Activated CD4-positive, alpha-beta T cell treated with anti-CD3 and anti-CD28 coated beads, Interleukin-2, Interleukin-6, amounts not matched to agents 100 ng/mL and 50 ng/mL, durations not matched to agents 16 hours and 8 hours (primary cell): Measurements from ENCODE around the gene BABAM2.

Experiments used
- DNase-seq: peaks from one replicate; pipeline ENCODE4 v3.0.0-alpha.2; 2020

The BABAM2 gene

GRCh38 chr2:28338046-28338817 is 447.7 kb downstream of the BABAM2 start:
- no peak for DNase-seq

DNA sequence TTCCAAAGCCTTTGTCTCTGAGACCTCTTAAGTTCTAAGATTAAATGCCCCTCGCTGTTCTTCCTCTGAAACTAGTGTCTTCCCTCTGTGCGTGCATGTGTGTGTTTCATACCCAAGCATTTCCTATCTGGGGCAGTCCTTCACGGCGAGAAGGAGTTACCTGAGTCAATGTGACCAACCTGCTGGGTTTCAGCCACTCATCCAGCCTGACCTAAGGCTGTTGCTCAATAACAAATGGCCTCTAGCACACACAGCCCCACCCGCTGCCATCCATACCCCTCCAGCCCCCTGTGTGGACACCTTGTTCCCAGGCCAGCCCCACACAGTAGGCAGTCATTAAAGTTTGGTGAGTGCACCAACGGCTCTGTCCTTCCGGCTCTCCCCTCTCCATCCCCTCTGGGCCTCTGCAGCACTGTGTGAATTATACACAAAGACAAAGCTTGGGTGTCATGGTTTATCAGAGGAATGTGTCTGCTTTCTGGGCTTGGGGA is 448.3 kb downstream of the BABAM2 start:
- DNase-seq = no peak

DNA sequence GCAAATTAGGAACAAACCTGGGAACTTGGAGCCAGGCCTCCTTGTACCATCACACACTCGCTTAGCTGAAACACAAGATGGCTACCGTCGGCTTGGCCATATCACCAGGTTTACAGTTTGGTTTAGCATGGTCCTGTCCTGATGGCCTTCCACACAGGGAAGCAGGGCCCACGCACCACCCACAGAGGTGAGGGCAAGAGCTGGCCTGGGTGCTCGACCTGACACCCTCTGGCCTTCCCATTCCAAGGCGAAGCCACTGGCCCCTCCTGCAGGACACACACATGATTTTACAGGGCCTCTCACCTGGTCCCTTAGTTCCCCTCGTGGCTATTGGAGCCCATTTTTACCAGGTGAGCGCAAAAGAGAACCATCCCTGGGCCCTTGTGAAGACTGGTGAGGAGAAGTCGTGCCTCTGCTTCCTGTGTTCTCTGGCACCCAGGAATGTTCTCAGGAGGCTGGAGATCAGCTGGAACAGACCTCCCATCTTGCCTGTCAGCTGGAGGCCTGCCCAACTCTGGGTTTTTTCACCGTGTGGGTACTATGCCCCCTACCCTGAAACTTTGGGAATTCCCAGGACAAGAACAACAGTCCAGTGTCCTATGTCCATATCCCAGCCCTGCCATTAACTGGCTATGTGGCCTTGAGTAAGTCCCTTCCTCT is 449.1 kb downstream of the BABAM2 start:
- DNase-seq = no peak

DNA sequence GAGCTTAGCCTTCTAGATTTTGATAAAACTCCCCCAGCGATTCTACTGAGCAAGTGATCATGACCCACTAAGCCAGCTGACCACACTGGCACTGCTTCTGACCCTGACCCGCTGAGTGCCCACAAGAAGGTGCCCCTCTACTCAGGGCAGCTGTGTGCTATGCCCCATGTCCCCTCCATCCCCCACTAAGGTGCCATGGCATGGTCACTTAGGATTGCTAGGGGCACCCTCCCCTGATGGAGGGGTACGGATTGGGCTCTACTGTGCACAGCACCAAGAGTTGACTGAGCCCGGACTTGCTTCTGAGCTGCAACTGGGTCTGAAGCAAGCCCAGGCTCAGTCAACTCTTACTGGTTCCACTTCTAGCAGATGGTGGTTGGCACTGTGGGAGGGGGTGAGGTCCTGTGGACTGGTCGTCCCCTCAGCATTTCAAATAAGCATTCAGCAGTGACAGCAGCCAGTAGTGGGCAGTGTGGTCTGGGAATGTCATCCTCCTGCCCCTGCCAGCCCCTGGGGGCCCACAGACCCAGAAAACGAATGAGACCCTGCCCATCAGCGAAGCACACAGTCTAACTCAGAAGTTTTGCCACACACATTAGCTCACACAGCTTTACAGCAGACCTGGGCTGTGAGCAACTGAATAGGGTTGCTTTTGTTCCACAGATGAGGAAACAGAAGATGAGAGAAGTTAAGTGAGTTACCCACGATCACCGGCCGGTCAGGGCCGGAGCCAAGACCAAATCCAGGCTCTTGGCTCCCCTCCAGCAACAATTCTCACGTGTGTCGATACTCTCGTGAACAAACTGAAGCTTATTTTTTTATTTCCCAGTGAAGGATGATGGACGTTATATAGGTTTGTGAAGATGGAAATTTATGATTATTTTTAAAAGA is 450.0 kb downstream of the BABAM2 start:
- DNase-seq = no peak

- no peak for DNase-seq
These were observed 450.8 kb downstream of the BABAM2 start for GRCh38 chr2:28341208-28341891.

- DNase-seq = no peak
These were observed 451.8 kb downstream of the BABAM2 start for GRCh38 chr2:28342081-28342967.

DNA sequence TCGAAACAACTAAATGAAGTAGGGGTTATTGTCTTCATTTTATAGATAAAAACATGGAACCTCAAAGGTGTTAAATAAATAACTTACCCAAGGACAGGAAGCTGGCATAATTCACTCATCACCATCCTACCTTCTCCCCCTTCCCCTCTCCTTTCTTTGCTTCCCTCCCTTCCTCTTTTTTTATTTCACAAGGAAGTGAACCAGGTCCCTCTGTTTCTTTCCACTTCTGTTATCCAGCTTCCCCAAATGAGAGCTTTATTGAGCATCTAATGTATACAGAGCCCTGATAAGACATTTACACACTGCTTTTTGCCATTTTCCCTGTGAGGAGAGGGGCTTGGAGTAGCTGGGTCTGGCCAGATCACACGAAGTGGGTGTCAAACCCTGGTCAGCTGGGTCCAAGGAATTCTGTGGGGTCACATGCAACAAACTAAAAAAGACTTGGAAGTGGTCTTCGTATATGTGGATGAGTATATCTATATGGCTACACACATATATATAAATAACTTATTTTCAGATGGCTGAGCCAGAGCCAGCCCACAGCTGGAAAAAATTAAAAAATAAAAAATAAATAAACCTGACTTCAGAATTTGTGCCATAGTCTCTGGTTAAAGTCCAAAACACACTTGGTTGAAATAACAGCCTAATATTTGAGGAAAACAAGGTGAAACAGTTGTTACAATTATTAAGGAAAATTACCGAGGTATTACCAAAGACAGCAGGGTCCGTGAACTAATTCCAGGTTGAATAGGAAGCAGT is 452.8 kb downstream of the BABAM2 start:
- DNase-seq = no peak

DNA sequence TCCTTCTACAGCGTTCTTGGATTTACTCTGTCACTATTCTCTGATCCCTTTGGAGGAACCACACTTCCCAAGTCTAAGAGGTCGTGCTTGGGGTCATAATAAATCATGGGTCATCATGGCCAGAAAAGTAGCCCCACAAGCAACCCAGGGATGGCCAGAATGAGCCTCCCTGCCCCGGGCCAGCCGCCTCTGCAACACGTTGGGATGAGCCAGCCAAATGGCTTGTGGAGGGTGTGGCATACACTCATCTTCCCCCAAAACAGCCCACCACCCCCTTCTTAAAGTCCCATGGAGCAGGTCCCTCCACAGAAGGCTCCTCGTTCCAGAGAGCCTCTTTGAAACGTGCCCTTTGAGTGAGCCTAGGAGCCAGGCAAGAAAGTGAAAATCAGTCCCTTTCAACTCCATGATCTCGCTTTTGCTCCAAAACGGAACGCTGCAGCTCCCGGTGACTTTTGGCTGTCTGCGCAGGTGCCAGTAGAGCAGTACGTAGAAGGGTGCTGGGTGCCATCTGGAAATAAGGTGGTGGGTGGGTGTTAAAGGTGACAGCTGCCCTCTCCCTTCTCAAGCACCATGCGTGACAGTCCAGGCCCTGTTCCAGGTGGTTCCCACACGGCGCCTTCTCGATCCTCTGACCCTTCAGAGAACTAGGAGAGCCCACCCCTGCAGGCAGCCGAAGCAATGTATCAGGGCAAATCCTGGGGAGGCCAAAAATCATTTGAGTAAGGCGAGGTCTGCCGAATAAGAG is 453.6 kb downstream of the BABAM2 start:
- no peak for DNase-seq

DNA sequence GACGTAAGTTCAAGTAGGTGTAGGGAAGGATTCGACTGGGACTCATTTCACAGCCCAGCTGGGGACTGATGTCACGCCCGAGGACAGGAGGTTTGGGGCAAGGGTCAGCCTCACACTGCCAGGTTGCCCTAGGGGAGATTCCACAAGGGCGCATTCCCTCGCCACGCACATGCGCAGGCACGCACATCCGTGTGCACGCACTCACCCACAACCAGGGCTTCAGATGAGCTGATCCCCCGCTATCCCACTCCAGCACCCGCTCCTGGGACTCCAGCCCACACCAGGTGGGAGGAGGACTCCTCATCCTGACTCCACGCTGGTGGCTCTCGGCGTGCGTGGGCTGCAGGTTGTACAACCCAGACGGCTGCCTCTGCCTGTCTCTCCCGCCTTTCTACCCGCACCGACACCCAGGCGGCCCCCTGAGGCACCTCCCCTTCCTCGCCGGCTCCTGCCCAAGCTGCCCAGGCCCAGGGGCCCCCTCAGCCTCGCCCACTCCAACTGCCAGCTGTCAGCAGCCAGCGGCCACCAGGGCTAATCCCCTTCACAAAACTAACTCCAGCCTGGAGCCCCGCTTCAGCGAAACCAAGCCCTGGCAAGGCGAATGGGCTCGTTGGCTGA is 454.3 kb downstream of the BABAM2 start:
- no peak for DNase-seq

DNA sequence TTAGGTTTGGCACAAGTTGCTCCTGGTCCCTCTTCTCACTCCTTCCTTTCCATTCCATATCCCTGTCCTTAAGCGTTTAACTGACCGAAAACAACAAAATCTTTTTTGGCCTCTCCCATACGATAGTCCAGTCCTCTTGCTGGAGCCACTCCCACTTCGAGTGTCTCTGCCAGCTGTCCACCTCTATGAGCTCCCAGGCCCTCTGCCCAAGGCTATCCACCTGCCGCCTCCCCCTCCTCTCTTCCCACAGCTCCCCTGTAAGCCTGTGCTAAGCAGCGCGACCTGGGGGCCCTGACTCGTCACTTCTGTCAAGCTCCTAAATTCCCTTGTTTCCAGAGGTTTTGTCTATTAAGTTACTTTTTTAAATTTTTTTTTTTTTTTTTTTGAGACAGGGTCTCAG is 455.1 kb downstream of the BABAM2 start:
- no peak for DNase-seq

GRCh38 chr2:28346587-28346986 is 456.1 kb downstream of the BABAM2 start:
- no peak for DNase-seq

DNA sequence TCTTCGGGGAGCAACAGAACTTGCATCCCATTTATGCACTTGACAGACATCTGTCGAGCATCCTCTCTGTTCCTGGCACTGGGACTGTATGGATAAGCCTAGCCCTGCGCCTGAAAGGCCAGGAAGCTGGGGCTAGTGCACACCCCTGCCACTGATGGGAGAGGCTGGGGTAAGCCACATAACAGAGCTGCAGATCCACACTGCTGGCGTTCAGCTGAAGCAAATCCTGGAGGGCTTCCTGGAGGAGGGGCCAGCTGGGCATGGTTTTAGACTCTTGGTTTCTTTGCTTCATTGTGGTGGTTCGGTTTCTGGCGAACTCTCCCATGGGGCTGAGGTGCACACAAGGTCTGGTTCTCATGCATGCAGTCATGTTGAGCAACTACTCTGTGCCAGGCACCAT is 456.7 kb downstream of the BABAM2 start:
- no peak for DNase-seq

DNA sequence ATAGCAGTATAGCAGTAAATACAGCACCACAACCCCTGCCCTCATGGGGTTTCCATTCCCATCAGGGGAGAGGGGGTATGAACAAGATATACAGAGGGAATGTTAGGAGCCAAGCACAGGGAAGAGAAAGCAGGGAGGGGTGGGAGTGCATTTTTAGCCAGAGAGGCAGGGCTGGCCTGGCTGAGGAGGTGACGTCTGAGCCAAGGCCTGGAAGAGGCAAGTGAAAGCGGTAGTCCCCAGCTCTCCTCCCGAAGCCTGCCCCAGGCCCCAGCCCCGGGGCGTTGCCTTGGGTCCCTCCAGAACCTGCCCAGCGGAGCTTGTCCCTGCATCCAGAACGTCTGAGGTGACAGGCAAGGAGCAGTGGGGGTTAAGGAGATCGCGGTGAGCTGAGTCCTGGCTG is 457.1 kb downstream of the BABAM2 start:
- DNase-seq = no peak

DNA sequence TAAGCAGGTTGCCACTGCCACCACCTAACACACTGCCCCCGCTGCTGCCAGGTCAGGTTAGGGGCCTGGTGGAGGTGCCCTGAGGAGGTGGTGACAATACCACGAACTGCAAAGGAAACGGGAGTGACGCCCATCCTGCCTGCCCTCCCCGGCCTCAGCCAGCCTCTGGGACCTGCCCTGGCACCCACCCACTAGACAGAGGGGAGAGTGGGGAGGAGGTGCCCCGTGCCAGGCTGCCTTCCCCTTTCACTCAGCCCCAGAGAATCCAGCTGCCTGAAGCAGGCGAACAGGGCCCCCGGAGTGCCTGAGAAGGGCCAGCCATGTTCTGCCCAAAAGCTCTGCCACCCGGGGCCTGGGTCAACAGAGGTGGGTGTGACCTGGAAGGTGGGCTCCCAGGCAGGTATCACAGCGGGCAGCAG is 457.6 kb downstream of the BABAM2 start:
- peak; percentile 59 for DNase-seq

DNA sequence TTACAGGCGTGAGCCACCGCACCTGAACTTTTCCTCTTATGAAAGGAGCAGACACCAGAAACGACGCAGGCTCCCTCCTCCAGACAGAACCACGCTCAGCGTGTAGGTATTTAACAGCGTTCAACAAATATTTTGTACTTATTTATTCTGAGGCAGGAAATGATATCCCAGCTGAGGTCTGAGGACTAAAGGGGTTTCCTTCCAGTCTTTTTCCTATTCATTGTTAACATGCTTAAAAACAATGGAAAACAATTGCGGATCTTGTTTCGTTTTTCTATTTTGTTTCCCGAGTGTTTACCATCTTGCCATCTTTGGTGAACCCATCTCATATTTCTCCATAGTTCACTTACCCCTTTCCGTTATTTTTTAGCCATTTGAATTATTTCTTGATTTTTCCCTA is 458.4 kb downstream of the BABAM2 start:
- no peak for DNase-seq

GRCh38 chr2:28349546-28350165 is 459.1 kb downstream of the BABAM2 start:
- no peak for DNase-seq

GRCh38 chr2:28350196-28350595 is 459.7 kb downstream of the BABAM2 start:
- DNase-seq = no peak

DNA sequence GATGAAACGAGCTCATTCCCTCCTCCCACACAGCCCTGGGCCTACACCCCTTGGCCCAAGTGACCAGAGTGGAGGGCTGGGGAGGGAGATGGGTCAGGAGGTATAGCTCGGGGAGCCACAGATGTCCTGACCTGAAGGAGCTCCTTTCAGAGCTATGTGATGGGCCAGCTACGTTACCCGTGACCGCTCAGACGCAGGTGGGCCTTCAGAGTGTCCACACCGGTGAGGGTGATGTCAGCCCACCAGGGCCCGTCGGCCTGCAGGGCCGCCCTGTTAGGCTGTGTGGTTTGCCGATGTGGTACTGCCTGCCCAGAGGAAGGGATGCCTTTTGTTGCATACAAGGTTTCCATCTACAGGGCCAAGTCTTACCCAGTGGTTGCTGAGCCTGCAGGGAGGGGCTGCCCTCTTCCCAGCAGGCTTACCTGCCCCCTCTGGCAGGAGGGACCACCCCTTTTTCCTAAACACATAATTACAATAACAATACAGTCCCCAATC is 460.3 kb downstream of the BABAM2 start:
- no peak for DNase-seq

GRCh38 chr2:28351621-28352020 is 461.1 kb downstream of the BABAM2 start:
- no peak for DNase-seq
